Transverse colon (tissue), 4 donors: ENCODE data around the gene DNAJB11. TPM values are rescaled to one million over a fixed set of nuclear protein-coding genes. Genes with fewer than 3 reads are reported as not detected.

Experiments
- DNase-seq: peaks from one replicate; pipeline ENCODE4 v3.0.0-alpha.2; 2019
- H3K27ac ChIP-seq, 4 donors: fragments of 200-600 bp; sonication (generic); 2 replicates each; pipeline ENCODE4 v1.5.1; 2016 to 2018; ENCODE audit warnings: inconsistent platforms in 4 of 4
- H3K27me3 ChIP-seq: fragments of 200-600 bp; sonication (generic); 2 replicates; pipeline ENCODE4 v1.5.1; 2017; ENCODE audit warnings: inconsistent platforms
- H3K36me3 ChIP-seq, 4 donors: fragments of 200-600 bp; sonication (generic); 2 replicates each; pipeline ENCODE4 v1.5.1; 2017 to 2019; ENCODE audit warnings: inconsistent platforms in 4 of 4
- H3K4me1 ChIP-seq, 4 donors: fragments of 200-600 bp; sonication (generic); 2 replicates each; pipeline ENCODE4 v1.5.1; 2017 to 2020; ENCODE audit warnings: inconsistent platforms in 4 of 4
- H3K4me3 ChIP-seq, 4 donors: fragments of 200-600 bp; sonication (generic); 1 replicate in 1 of 4; 2 replicates in 3 of 4; pipeline versions ENCODE4 v1.5.1 to v1.6.1; 2017 to 2019; ENCODE audit warnings: inconsistent platforms in 4 of 4
- H3K9me3 ChIP-seq, 2 donors: fragments of 200-600 bp; sonication (generic); 2 replicates each; pipeline ENCODE4 v1.5.1; 2017 to 2019; ENCODE audit warnings: inconsistent platforms in 2 of 2
- EP300 ChIP-seq: sonication (generic); formaldehyde crosslinking; IDR thresholded peaks from one replicate; pipeline ENCODE4 v1.6.1; 2017; ENCODE audit warnings: antibody characterized with exemption, low read depth
- POLR2A ChIP-seq: fragments of 450-650 bp; IDR thresholded peaks from one replicate; pipeline ENCODE4 v1.6.1; 2016; ENCODE audit warnings: antibody characterized with exemption, mild to moderate bottlenecking, moderate library complexity
- POLR2AphosphoS5 ChIP-seq, 3 donors: sonication (generic); formaldehyde crosslinking; IDR thresholded peaks; one replicate each; pipeline ENCODE4 v1.6.1; 2016; ENCODE audit warnings: antibody characterized with exemption in 3 of 3
- WGBS, 2 donors: methylation state at CpG; one replicate each; pipeline ENCODE4 v1.1.5; 2018; ENCODE audit warnings: low coverage in 1 of 2; 5-methylcytosine and 5-hydroxymethylcytosine counted together
- in situ Hi-C, 4 donors: fragments of 200-750 bp; cut with MboI; loops; one replicate each; pipeline versions ENCODE4 v1.15.0 to v1.15.1; 2017; ENCODE audit warnings: low sequenced_read_pairs in 3 of 4, low pct_ligation_motif_present in 1 of 4, low pct_unique_long_range_greater_than_20kb in 1 of 4
- intact Hi-C: fragments of 100-400 bp; cut with DNase I; formaldehyde crosslinking; loops from one replicate; pipeline ENCODE4 v1.15.1; 2023; ENCODE audit warnings: low total_unique reads
- total RNA-seq, 4 donors: library from RNA; depleted of rRNA; stranded (reverse); fragments of >200 nt; gene quantifications; one replicate each; pipeline ENCODE4 v1.1.0, GENCODE V29; 2016
- TF ChIP-seq, protein P1 (sequence below), 5 experiments: fragments of 200-600 bp in 3 of 5; fragments of 450-650 bp in 2 of 5; sonication (generic) in 3 of 5; IDR thresholded peaks; 1 replicate in 2 of 5; 2 replicates in 3 of 5; pipeline ENCODE4 v1.5.1; 2016 to 2017; ENCODE audit warnings: antibody characterized with exemption in 5 of 5, inconsistent platforms in 3 of 5, mild to moderate bottlenecking in 2 of 5, moderate library complexity in 1 of 5

The DNAJB11 gene
- total RNA-seq, 4 donors from 2014 or later = 15.7 to 50.0 (median 29.4) TPM

GRCh38 chr3:186524616-186525015 lies 45.9 kb upstream of the DNAJB11 start:
- Histone ChIP-seq H3K36me3 (no peaks in the 10 kb centered on the region), H3K9me3 (no peaks in the 10 kb centered on the region), H3K4me1 (no peaks in the 10 kb centered on the region), H3K27me3 (no peaks in the 10 kb centered on the region), H3K4me3 (no peak overlapping the region), H3K27ac (no peak overlapping the region)
- no peak for TF ChIP-seq POLR2A
- TF ChIP-seq, protein P1, sequence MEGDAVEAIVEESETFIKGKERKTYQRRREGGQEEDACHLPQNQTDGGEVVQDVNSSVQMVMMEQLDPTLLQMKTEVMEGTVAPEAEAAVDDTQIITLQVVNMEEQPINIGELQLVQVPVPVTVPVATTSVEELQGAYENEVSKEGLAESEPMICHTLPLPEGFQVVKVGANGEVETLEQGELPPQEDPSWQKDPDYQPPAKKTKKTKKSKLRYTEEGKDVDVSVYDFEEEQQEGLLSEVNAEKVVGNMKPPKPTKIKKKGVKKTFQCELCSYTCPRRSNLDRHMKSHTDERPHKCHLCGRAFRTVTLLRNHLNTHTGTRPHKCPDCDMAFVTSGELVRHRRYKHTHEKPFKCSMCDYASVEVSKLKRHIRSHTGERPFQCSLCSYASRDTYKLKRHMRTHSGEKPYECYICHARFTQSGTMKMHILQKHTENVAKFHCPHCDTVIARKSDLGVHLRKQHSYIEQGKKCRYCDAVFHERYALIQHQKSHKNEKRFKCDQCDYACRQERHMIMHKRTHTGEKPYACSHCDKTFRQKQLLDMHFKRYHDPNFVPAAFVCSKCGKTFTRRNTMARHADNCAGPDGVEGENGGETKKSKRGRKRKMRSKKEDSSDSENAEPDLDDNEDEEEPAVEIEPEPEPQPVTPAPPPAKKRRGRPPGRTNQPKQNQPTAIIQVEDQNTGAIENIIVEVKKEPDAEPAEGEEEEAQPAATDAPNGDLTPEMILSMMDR (IDR thresholded peaks at IDR 0.05) = no peak
- no peak for TF ChIP-seq EP300
- no peak for TF ChIP-seq POLR2AphosphoS5 (IDR thresholded peaks at IDR 0.05)
- in situ Hi-C loops (loop anchor here in 1 of 4 donors (25.0 kb wide), 1 partner anchor 537 kb away; no protein-coding TSS in a partner anchor), intact Hi-C loops (no loop called here)
- DNase-seq = no peak
- 91 to 97% methylated on average over 3 to 6 of the region's 6 CpGs for WGBS, 2 donors

- H3K9me3 ChIP-seq = no peaks in the 10 kb centered on the region
- in situ Hi-C loops (loop anchor here in 1 of 4 donors (25.0 kb wide), 1 partner anchor 538 kb away; no protein-coding TSS in a partner anchor), intact Hi-C loops (no loop called here)
- no peak overlapping the region for H3K4me3 ChIP-seq
- H3K27me3 ChIP-seq = no peaks in the 10 kb centered on the region
- TF ChIP-seq POLR2AphosphoS5 (IDR thresholded peaks at IDR 0.05) (no peak), POLR2A (no peak), EP300 (no peak)
- TF ChIP-seq, protein P1 (IDR thresholded peaks at IDR 0.05) = no peak
- 63 to 71% methylated on average over 4 to 9 of the region's 9 CpGs for WGBS, 2 donors
- H3K36me3 ChIP-seq = no peaks in the 10 kb centered on the region
- DNase-seq = no peak
- no peaks in the 10 kb centered on the region for H3K4me1 ChIP-seq
- no peak overlapping the region for H3K27ac ChIP-seq
Observed at GRCh38 chr3:186525369-186526255, 44.9 kb upstream of the DNAJB11 start.

- Histone ChIP-seq H3K4me3 (no peak overlapping the region), H3K36me3 (no peaks in the 10 kb centered on the region), H3K4me1 (no peaks in the 10 kb centered on the region), H3K27me3 (no peaks in the 10 kb centered on the region), H3K27ac (no peak overlapping the region), H3K9me3 (no peaks in the 10 kb centered on the region)
- in situ Hi-C loops = loop anchor here in 1 of 4 donors (25.0 kb wide), 1 partner anchor 539 kb away; no protein-coding TSS in a partner anchor
- TF ChIP-seq POLR2A = no peak
- TF ChIP-seq EP300 = no peak
- TF ChIP-seq, protein P1 (IDR thresholded peaks at IDR 0.05) = no peak
- TF ChIP-seq POLR2AphosphoS5 (IDR thresholded peaks at IDR 0.05) = no peak
- 85 to 87% methylated on average over 3 to 6 of the region's 6 CpGs for WGBS, 2 donors
- intact Hi-C loops = no loop called here
- DNase-seq = no peak
Observed at GRCh38 chr3:186526256-186526606, 44.3 kb upstream of the DNAJB11 start.

DNA sequence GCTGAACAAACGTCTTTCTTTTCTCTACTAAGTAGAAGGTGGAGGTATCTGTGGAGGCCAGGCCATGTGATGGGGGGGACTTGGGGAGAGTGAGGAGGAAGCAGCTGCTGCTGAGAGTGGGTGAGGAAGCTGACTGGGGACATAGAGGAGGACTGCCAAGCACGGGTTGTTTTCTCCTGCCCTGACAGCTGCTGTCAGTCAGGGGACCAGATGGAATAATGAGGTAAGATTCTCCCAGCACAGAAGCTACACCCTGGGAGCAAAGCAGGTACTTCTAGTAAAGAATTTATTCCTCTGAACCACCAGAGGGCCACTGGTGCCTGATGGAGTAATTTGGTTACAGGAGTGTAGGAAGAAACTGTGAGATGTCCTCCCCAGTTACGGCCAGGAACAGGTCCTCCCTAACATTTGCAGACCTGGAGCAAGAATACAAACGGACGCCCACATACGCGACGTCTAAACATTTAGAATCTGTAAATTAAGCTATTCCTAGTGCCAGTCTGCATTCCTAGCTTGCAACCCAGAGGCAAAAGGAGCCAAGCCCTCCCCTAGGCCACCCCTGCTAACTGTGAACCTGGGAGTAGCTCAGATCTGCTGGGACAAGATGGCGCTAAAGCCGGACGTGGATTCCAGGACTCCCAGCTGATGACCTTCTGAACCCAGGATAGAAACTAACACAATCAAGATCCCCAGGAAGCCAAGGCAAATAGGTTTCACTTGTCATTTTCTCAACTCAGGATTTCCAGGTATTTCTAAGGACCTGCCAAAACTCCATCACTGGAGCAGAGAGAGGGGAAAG lies 41.1 kb upstream of the DNAJB11 start:
- no peaks in the 10 kb centered on the region for H3K36me3 ChIP-seq
- DNase-seq = no peak
- intact Hi-C loops (no loop called here), in situ Hi-C loops (loop anchor here in 1 of 4 donors (25.0 kb wide), 1 partner anchor 542 kb away; no protein-coding TSS in a partner anchor)
- no peaks in the 10 kb centered on the region for H3K27me3 ChIP-seq
- H3K27ac ChIP-seq = no peak overlapping the region
- peaks cover 0 to 7% (median 0%) of the 10 kb centered on the region in 4 donors for H3K4me1 ChIP-seq
- H3K4me3 ChIP-seq = no peak overlapping the region
- WGBS, 2 donors = 82 to 85% methylated on average over 4 to 11 of the region's 11 CpGs
- H3K9me3 ChIP-seq = no peaks in the 10 kb centered on the region
- TF ChIP-seq, protein P1 (IDR thresholded peaks at IDR 0.05) = no peak
- TF ChIP-seq EP300 (no peak), POLR2A (no peak), POLR2AphosphoS5 (IDR thresholded peaks at IDR 0.05) (no peak)
